Measurements from ENCODE around the gene DLGAP4. TPM values are rescaled to one million over a fixed set of nuclear protein-coding genes. Genes with fewer than 3 reads are reported as not detected.
"Not testable (repeated sequence)": the region's sequence is repeated elsewhere in the genome, so short reads cannot be mapped to it uniquely, and the experiment has no call there.

Gene DLGAP4
- total and polyA plus RNA-seq, 2 of the 13 experiments (the other 11 are each of a cell fraction or from before 2014, with no cell fraction given) = 15.2 to 26.7 TPM

GRCh38 chr20:36521526-36521925 is 215.4 kb downstream of the DLGAP4 start:
- WGBS (ENCODE audit: low lambda C conversion rate) = 97% methylated on average over 1 of the region's 1 CpG
- FAIRE-seq (no peak), ATAC-seq (no peak), DNase-seq (ENCODE audit: low spot score) (no peak)
- CTCF ChIA-PET (ENCODE audit: low intra/inter-chr PET ratio, low total read pairs) = no interaction called here
- Histone ChIP-seq H2AFZ (ENCODE audit: low read length) (no peak overlapping the region), H3K4me3 (replicated peaks in 1 of 3; ENCODE audit: insufficient read depth in 1 of 3, low read depth in 2 of 3, low read length in 3 of 3) (no peak overlapping the region), H3K9me3 (ENCODE audit: low read length) (no peaks in the 10 kb centered on the region), H3K27ac (ENCODE audit: extremely low read length, insufficient read depth, low read length) (no peak overlapping the region), H3K79me2 (ENCODE audit: insufficient read depth, low read length) (no peaks in the 10 kb centered on the region), H4K20me1 (ENCODE audit: insufficient read depth, low read length) (peaks cover 4% of the 10 kb centered on the region; the same call in 1 of the 2 replicates), H3K27me3 (ENCODE audit: control insufficient read depth in 1 of 2, insufficient read depth in 2 of 2, low read length in 2 of 2) (no peaks in the 10 kb centered on the region), H3K4me2 (ENCODE audit: low read depth, low read length) (no peak overlapping the region), H3K36me3 (replicated peaks in 1 of 2; ENCODE audit: control insufficient read depth in 1 of 2, insufficient read depth in 2 of 2, low read length in 2 of 2) (peaks cover 31 to 76% of the 10 kb centered on the region in 2 experiments), H3K9ac (ENCODE audit: insufficient read depth, low read depth, low read length) (no peak overlapping the region), H3K4me1 (ENCODE audit: insufficient read depth, low read length) (no peaks in the 10 kb centered on the region)
- POLR2A ChIA-PET = no interaction called here
- in situ Hi-C loops (cut with HindIII; ENCODE audit: extremely low pct_ligation_motif_present, low pct_unique_long_range_greater_than_20kb) (no loop called here), intact Hi-C loops (cut with micrococcal nuclease; ENCODE audit: unreplicated experiment) (no loop called here)
- no TSS peak for BruUV-seq (replicated peaks)
- TF ChIP-seq HNRNPK (IDR thresholded peaks at IDR 0.05; ENCODE audit: low read depth, low read length, poor library complexity, severe bottlenecking) (no peak), BRD4 (CRISPR knock-in tag; IDR thresholded peaks at IDR 0.05) (no peak), MTA1 (CRISPR knock-in tag; IDR thresholded peaks at IDR 0.05; ENCODE audit: borderline replicate concordance) (no peak), ZFP41 (CRISPR knock-in tag; IDR thresholded peaks at IDR 0.05; ENCODE audit: borderline replicate concordance) (no peak), KLF13 (CRISPR knock-in tag; IDR thresholded peaks at IDR 0.05) (no peak), ZNF510 (CRISPR knock-in tag; IDR thresholded peaks at IDR 0.05; ENCODE audit: low read depth) (no peak), DMTF1 (CRISPR knock-in tag; IDR thresholded peaks at IDR 0.05) (no peak), HDAC2 (CRISPR knock-in tag; IDR thresholded peaks at IDR 0.05) (no peak), PAWR (CRISPR knock-in tag; IDR thresholded peaks at IDR 0.05; ENCODE audit: borderline replicate concordance) (no peak), TAF1 (CRISPR knock-in tag; IDR thresholded peaks at IDR 0.05) (no peak), PHB2 (IDR thresholded peaks at IDR 0.05; ENCODE audit: partially characterized antibody) (no peak), MTA3 (CRISPR knock-in tag; IDR thresholded peaks at IDR 0.05) (no peak), PITX1 (CRISPR knock-in tag; IDR thresholded peaks at IDR 0.05) (no peak), SRF (IDR thresholded peaks at IDR 0.05; ENCODE audit: low read depth, low read length) (no peak), ZBTB3 (CRISPR knock-in tag; IDR thresholded peaks at IDR 0.05; ENCODE audit: borderline replicate concordance, low read depth) (no peak), ZNF468 (CRISPR knock-in tag; IDR thresholded peaks at IDR 0.05) (no peak), ZMAT5 (CRISPR knock-in tag; IDR thresholded peaks at IDR 0.05; ENCODE audit: borderline replicate concordance, low read depth) (no peak)

DNA sequence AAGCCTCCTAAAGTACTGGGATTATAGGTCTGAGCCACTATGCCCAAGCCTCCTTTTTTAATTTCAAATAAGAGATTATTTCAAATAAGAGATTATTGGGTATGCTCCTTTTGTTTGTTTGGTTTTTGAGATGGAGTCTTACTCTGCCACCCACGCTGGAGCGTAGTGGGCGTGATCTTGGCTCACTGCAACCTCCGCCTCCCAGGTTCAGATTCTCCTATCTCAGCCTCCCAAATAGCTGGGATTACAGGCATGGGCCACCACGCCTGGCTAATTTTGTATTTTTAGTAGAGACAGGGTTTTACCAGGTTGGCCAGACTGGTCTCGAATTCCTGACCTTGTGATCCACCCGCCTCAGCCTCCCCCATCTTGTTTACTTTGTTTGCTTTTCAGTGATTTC is 216.3 kb downstream of the DLGAP4 start:
- H3K27ac ChIP-seq (ENCODE audit: extremely low read length, insufficient read depth, low read length); H3K4me3 ChIP-seq (replicated peaks in 1 of 3; ENCODE audit: insufficient read depth in 1 of 3, low read depth in 2 of 3, low read length in 3 of 3); H3K9ac ChIP-seq (ENCODE audit: insufficient read depth, low read depth, low read length); FAIRE-seq; CTCF ChIA-PET (ENCODE audit: low intra/inter-chr PET ratio, low total read pairs); H3K79me2 ChIP-seq (ENCODE audit: insufficient read depth, low read length); H3K4me1 ChIP-seq (ENCODE audit: insufficient read depth, low read length); DNase-seq (ENCODE audit: low spot score); H3K27me3 ChIP-seq (ENCODE audit: control insufficient read depth in 1 of 2, insufficient read depth in 2 of 2, low read length in 2 of 2); H3K9me3 ChIP-seq (ENCODE audit: low read length); H3K4me2 ChIP-seq (ENCODE audit: low read depth, low read length); H2AFZ ChIP-seq (ENCODE audit: low read length); POLR2A ChIA-PET; ATAC-seq; BruUV-seq (replicated peaks); H4K20me1 ChIP-seq (ENCODE audit: insufficient read depth, low read length); intact Hi-C loops (cut with micrococcal nuclease; ENCODE audit: unreplicated experiment); in situ Hi-C loops (cut with HindIII; ENCODE audit: extremely low pct_ligation_motif_present, low pct_unique_long_range_greater_than_20kb): not testable (repeated sequence)
- 95% methylated on average over 7 of the region's 7 CpGs for WGBS (ENCODE audit: low lambda C conversion rate)
- H3K36me3 ChIP-seq (replicated peaks in 1 of 2; ENCODE audit: control insufficient read depth in 1 of 2, insufficient read depth in 2 of 2, low read length in 2 of 2) = peaks cover 38 to 84% of the 10 kb centered on the region in 2 experiments

Measured in HepG2 (cell line).